Mucosa of descending colon (tissue), 3 donors: ENCODE measurements around the gene ENO2. TPM values are rescaled to one million over a fixed set of nuclear protein-coding genes. Genes with fewer than 3 reads are reported as not detected.
A peak's percentile ranks its signal among the peaks of the same experiment; 100 is the strongest.
"Not testable (repeated sequence)": the region's sequence is repeated elsewhere in the genome, so short reads cannot be mapped to it uniquely, and the experiment has no call there.

ENCODE experiments used
- ATAC-seq: fragments of 200-7000 bp; cut with Tn5 transposase; one replicate; pipeline ENCODE4 v1.9.1; 2020; ENCODE audit warnings: mild to moderate bottlenecking, moderate library complexity
- DNase-seq, 3 donors: peaks; one replicate each; pipeline ENCODE4 v3.0.0-alpha.2; 2020
- H3K36me3 ChIP-seq: fragments of 200-600 bp; one replicate; pipeline ENCODE4 v1.8.0; 2021; ENCODE audit warnings: low read depth, mild to moderate bottlenecking
- H3K4me1 ChIP-seq: fragments of 200-600 bp; one replicate; pipeline ENCODE4 v1.8.0; 2021; ENCODE audit warnings: low read depth, mild to moderate bottlenecking
- H3K4me3 ChIP-seq: fragments of 200-600 bp; one replicate; pipeline ENCODE4 v1.8.0; 2021; ENCODE audit warnings: mild to moderate bottlenecking
- H3K9me3 ChIP-seq: fragments of 200-600 bp; one replicate; pipeline ENCODE4 v1.8.0; 2021; ENCODE audit warnings: mild to moderate bottlenecking
- CTCF ChIP-seq: fragments of 200-600 bp; IDR thresholded peaks from one replicate; pipeline ENCODE4 v1.8.0; 2022; ENCODE audit warnings: antibody characterized with exemption, mild to moderate bottlenecking
- intact Hi-C, 2 donors: fragments of 100-400 bp; cut with DNase I in 1 of 2; cut with micrococcal nuclease in 1 of 2; formaldehyde crosslinking; loops; one replicate each; pipeline versions ENCODE4 v1.11.0 to v1.11.1; 2022; cut with DNase I, micrococcal nuclease
- total RNA-seq, 3 donors: library from RNA; stranded (reverse); fragmentation: NEBNext Ultra II Directional in 2 of 3; extraction: Animal tissue kit (Norgen Biotek cat#: 25700) in 2 of 3; gene quantifications; one replicate each; pipeline versions ENCODE4 v1.2.1 to v1.2.4, GENCODE V29; 2021 to 2023
- donor health status: DM: no; HTN: no; CAD: no; lungs with moderate emphysema.
- donor health status: DM: no; HTN: no; CAD: no.
- donor health status: DM: no; HTN: yes; CAD: no.

Gene ENO2
- total RNA-seq, 3 donors from 2014 or later: 4.5 to 67.3 (median 7.6) TPM

GRCh38 chr12:6903722-6904121 lies 10.7 kb upstream of the ENO2 start:
- DNase-seq (no peak), ATAC-seq (no peak)
- Histone ChIP-seq H3K4me3 (no peak overlapping the region), H3K9me3 (no peaks in the 10 kb centered on the region), H3K36me3 (no peaks in the 10 kb centered on the region), H3K4me1 (peaks cover 16% of the 10 kb centered on the region)
- intact Hi-C loops: no loop called here
- no peak for TF ChIP-seq CTCF

DNA sequence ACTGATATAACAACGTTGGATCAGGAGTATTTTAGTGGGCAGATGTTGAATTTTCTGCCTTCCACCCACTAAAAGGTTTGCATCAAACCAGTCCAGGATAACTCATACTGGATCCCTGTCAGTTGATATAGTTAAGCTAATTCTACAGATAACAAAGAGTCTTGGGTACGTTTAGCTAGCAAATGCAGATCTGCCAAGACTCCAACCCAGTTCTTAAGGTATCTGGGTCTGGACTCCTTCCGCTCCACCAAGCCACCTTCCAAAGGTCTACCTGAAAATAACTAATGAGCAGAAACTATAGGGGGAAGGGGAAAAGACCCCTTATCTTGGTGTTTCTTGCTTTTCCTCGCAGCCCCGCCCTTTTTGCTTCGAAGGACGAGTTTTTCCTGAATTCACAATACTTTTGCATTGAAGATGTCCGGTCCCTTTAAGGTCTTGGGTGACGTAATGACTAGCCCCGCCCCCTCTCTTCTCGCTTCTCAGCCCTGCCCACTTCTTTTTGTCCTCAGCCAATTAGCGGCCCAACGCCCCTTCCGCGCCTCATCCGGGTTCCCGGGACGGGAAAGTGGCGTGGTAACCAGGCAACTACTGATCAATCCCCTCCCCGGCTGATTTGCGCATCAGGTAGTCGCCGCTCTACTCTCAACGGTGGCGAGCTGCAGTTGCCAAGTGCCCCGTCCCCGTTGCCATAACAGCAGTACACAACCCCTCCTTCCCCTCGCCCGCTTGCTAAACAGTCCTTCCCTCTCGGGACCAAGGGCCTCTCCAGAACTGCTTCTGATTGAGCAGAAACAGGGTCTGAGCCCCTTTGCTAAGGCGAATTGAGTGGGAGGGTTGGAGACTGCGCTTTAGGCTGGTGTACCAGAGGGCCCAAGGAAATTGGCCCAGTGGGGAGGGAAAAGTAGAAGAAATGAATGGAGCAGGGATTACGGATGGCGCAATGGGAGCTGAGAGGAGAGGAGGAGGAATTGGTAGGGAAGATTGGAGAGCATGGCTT lies 9.8 kb upstream of the ENO2 start, which contains the start of gene LRRC23:
Gene LRRC23 (plus strand): TSS at position 543 of the 997 bp plus-strand sequence. CDS start 812 bp downstream, outside the sequence.
- peak; percentile 98 to 100 (median 98) for DNase-seq
- no peaks in the 10 kb centered on the region for H3K36me3 ChIP-seq
- H3K9me3 ChIP-seq: no peaks in the 10 kb centered on the region
- no peak for TF ChIP-seq CTCF
- H3K4me3 ChIP-seq: no peak within 1 kb of the TSS
- ATAC-seq: peak; percentile 93
- intact Hi-C loops: no loop called here
- H3K4me1 ChIP-seq: peaks cover 13% of the 10 kb centered on the region

DNA sequence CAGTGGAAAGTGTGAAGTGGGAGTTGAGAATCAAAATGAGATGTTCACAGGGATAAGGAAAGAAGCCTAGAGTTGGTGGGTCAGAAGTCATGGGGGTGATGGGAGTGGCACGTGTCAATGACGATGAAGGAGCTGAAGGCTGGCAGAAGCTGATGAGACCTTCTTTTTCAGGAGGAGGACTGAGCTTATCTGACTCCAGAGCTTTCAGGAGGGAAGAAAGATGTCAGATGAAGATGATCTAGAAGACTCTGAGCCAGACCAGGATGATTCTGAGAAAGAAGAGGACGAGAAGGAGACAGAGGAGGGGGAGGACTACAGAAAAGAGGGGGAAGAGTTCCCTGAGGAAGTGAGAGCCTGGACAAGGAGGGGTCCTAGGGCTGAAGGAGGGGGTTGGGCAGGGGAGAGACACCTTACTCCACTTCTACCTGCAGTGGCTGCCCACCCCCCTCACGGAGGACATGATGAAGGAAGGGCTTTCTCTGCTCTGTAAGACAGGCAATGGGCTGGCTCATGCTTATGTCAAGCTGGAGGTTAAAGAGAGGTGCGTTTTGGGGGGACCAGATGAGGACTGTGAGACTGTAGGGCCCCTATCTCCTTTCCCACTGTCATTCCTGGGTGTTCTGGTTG lies 8.9 kb upstream of the ENO2 start:
- Histone ChIP-seq H3K36me3 (no peaks in the 10 kb centered on the region), H3K4me3 (no peak overlapping the region), H3K4me1 (peaks cover 3% of the 10 kb centered on the region), H3K9me3 (no peaks in the 10 kb centered on the region)
- intact Hi-C loops: no loop called here
- ATAC-seq: no peak
- no peak for TF ChIP-seq CTCF
- DNase-seq: peak in 1 of 3 donors; percentile 35

DNA sequence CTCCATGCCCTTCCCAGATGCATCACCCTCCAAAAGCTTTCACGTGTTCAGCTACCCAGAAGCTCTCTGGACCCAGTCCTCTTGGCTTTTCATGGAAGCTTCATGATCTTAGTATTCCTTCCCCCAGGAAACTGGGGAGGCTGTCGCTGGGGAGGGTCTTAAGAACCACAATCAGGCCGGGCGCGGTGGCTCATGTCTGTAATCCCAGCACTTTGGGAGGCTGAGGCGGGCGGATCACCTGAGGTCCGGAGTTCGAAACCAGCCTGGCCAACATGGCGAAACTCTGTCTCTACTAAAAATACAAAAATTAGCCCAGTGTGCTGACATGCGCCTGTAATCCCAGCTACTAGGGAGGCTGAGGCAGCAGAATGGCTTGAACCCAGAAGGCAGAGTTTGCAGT lies 6.2 kb upstream of the ENO2 start:
- intact Hi-C loops, DNase-seq, ATAC-seq, H3K4me3 ChIP-seq, H3K36me3 ChIP-seq, H3K9me3 ChIP-seq, H3K4me1 ChIP-seq: not testable (repeated sequence)

- H3K4me1 ChIP-seq: peaks cover 10% of the 10 kb centered on the region
- ATAC-seq (no peak), DNase-seq (no peak)
- no peak overlapping the region for H3K4me3 ChIP-seq
- intact Hi-C loops: loop anchor here in 1 of 2 donors (10.0 kb wide), 1 partner anchor 185 kb away; the partner anchor contains the start of gene C1R
- H3K9me3 ChIP-seq: no peaks in the 10 kb centered on the region
- no peaks in the 10 kb centered on the region for H3K36me3 ChIP-seq
- TF ChIP-seq CTCF: no peak
These were observed 4.8 kb upstream of the ENO2 start for GRCh38 chr12:6909421-6910145.
